Suprapubic skin (tissue), 4 donors: ENCODE results near the gene TLR9. TPM values are rescaled to one million over a fixed set of nuclear protein-coding genes. Genes with fewer than 3 reads are reported as not detected.
A peak's percentile ranks its signal among the peaks of the same experiment; 100 is the strongest.

Source experiments
- DNase-seq, 2 donors: peaks; one replicate each; pipeline ENCODE4 v3.0.0-alpha.2; 2019; ENCODE audit warnings: low spot score in 2 of 2
- H3K27ac ChIP-seq: fragments of 200-600 bp; sonication (generic); one replicate; pipeline ENCODE4 v1.5.1; 2019
- H3K27me3 ChIP-seq: fragments of 200-600 bp; sonication (generic); one replicate; pipeline ENCODE4 v1.5.1; 2019
- H3K36me3 ChIP-seq: fragments of 200-600 bp; sonication (generic); one replicate; pipeline ENCODE4 v1.5.1; 2019
- H3K4me1 ChIP-seq: fragments of 200-600 bp; sonication (generic); one replicate; pipeline ENCODE4 v1.5.1; 2019
- H3K4me3 ChIP-seq: fragments of 200-600 bp; sonication (generic); one replicate; pipeline ENCODE4 v1.5.1; 2019; ENCODE audit warnings: mild to moderate bottlenecking
- H3K9me3 ChIP-seq: fragments of 200-600 bp; sonication (generic); one replicate; pipeline ENCODE4 v1.5.1; 2019
- EP300 ChIP-seq: sonication (generic); formaldehyde crosslinking; IDR thresholded peaks from one replicate; pipeline ENCODE4 v1.6.1; 2017; ENCODE audit warnings: antibody characterized with exemption
- POLR2A ChIP-seq, 2 donors: fragments of 450-650 bp; IDR thresholded peaks; one replicate each; pipeline ENCODE4 v1.6.1; 2017; ENCODE audit warnings: antibody characterized with exemption in 2 of 2, mild to moderate bottlenecking in 2 of 2, moderate library complexity in 2 of 2
- POLR2AphosphoS5 ChIP-seq, 3 donors: sonication (generic); formaldehyde crosslinking; IDR thresholded peaks; one replicate each; pipeline ENCODE4 v1.6.1; 2017; ENCODE audit warnings: antibody characterized with exemption in 3 of 3
- WGBS: methylation state at CpG from one replicate; pipeline ENCODE4 v1.1.5; 2018; 5-methylcytosine and 5-hydroxymethylcytosine counted together
- total RNA-seq, 4 donors: library from RNA; depleted of rRNA; stranded (reverse); fragments of >200 nt; gene quantifications; one replicate each; pipeline ENCODE4 v1.1.0, GENCODE V29; 2016
- TF ChIP-seq, protein P1 (sequence below), 2 donors: fragments of 200-600 bp in 1 of 2; fragments of 450-650 bp in 1 of 2; sonication (generic) in 1 of 2; IDR thresholded peaks; one replicate each; pipeline ENCODE4 v1.5.1; 2016 to 2019; ENCODE audit warnings: antibody characterized with exemption in 2 of 2, mild to moderate bottlenecking in 1 of 2, moderate library complexity in 1 of 2

TLR9 gene
- total RNA-seq, 4 donors from 2014 or later, result 0.16 TPM; not detected in 3

DNA sequence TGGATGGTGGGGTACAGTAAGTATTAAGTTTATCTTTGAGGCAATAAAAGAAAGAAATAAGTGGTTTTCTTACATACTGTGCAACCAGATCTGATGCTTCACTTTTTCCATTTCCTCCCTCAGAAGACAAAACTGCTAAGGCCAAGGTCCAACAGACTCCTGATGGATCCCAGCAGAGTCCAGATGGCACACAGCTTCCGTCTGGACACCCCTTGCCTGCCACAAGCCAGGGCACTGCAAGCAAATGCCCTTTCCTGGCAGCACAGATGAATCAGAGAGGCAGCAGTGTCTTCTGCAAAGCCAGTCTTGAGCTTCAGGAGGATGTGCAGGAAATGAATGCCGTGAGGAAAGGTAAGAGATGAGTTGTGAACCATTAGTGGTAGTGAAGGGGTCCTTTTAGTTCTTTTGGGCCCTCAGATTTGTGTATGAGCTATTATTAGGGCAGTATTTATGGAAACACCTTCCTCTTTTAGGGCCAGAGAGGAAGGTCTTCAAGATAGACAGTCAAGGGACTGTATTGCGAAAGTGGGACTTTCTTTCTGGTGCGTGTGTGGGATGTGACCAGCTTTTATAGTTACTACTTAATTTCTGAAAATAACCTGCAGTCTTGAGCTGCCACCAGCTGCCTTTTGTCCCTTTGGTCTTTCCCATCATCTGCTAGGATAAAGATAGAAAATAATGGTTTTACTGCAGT, 22.9 kb downstream of the TLR9 start:
- Histone ChIP-seq H3K27me3 (no peaks in the 10 kb centered on the region), H3K4me1 (peaks cover 44% of the 10 kb centered on the region), H3K27ac (no peak overlapping the region), H3K9me3 (no peaks in the 10 kb centered on the region), H3K4me3 (no peak overlapping the region), H3K36me3 (peaks cover 53% of the 10 kb centered on the region)
- 91% methylated on average over 4 of the region's 4 CpGs for WGBS
- no peak for DNase-seq
- no peak for TF ChIP-seq POLR2AphosphoS5 (IDR thresholded peaks at IDR 0.05)
- TF ChIP-seq POLR2A (IDR thresholded peaks at IDR 0.05), result no peak
- TF ChIP-seq, protein P1, sequence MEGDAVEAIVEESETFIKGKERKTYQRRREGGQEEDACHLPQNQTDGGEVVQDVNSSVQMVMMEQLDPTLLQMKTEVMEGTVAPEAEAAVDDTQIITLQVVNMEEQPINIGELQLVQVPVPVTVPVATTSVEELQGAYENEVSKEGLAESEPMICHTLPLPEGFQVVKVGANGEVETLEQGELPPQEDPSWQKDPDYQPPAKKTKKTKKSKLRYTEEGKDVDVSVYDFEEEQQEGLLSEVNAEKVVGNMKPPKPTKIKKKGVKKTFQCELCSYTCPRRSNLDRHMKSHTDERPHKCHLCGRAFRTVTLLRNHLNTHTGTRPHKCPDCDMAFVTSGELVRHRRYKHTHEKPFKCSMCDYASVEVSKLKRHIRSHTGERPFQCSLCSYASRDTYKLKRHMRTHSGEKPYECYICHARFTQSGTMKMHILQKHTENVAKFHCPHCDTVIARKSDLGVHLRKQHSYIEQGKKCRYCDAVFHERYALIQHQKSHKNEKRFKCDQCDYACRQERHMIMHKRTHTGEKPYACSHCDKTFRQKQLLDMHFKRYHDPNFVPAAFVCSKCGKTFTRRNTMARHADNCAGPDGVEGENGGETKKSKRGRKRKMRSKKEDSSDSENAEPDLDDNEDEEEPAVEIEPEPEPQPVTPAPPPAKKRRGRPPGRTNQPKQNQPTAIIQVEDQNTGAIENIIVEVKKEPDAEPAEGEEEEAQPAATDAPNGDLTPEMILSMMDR (IDR thresholded peaks at IDR 0.05), result no peak
- TF ChIP-seq EP300, result no peak

DNA sequence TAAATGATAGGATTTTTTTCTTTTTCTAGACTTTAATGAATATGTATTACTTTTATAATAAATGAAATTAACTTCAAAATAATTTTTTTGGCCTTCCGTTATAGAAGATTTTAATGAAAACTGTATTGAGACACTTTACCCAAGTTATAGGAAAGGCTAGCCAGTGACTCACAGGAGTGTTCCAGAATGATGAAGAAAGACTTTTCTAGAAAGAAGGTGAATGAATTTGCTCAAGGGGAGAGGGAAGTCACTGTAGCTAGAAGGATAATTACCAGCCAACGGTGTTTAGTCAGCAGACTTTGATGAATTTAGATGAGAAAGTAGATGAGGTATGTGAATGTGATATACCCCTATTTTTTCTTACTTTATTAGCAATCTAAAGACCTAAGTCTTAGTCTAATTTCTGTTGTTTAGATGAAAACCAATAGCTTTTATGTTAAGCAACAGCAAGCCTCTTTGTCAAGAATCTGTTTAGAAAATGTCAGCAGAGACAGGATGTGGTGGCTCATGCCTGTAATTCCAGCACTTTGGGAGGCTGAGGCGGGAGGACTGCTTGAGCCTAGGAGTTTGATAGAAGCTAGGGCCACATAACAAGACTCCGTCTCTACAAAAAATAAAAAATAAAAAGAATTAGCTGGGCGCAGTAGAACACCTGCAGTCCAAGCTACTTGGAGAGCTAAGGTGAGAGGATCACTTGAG, 24.3 kb downstream of the TLR9 start:
- peaks cover 39% of the 10 kb centered on the region for H3K36me3 ChIP-seq
- no peak overlapping the region for H3K27ac ChIP-seq
- no peak for DNase-seq
- peaks cover 58% of the 10 kb centered on the region for H3K4me1 ChIP-seq
- 86% methylated on average over 5 of the region's 5 CpGs for WGBS
- no peak for TF ChIP-seq POLR2A (IDR thresholded peaks at IDR 0.05)
- TF ChIP-seq POLR2AphosphoS5 (IDR thresholded peaks at IDR 0.05), result no peak
- TF ChIP-seq, protein P1 (IDR thresholded peaks at IDR 0.05), result no peak
- TF ChIP-seq EP300, result no peak
- no peaks in the 10 kb centered on the region for H3K27me3 ChIP-seq
- H3K4me3 ChIP-seq, result no peak overlapping the region
- H3K9me3 ChIP-seq, result no peaks in the 10 kb centered on the region

DNA sequence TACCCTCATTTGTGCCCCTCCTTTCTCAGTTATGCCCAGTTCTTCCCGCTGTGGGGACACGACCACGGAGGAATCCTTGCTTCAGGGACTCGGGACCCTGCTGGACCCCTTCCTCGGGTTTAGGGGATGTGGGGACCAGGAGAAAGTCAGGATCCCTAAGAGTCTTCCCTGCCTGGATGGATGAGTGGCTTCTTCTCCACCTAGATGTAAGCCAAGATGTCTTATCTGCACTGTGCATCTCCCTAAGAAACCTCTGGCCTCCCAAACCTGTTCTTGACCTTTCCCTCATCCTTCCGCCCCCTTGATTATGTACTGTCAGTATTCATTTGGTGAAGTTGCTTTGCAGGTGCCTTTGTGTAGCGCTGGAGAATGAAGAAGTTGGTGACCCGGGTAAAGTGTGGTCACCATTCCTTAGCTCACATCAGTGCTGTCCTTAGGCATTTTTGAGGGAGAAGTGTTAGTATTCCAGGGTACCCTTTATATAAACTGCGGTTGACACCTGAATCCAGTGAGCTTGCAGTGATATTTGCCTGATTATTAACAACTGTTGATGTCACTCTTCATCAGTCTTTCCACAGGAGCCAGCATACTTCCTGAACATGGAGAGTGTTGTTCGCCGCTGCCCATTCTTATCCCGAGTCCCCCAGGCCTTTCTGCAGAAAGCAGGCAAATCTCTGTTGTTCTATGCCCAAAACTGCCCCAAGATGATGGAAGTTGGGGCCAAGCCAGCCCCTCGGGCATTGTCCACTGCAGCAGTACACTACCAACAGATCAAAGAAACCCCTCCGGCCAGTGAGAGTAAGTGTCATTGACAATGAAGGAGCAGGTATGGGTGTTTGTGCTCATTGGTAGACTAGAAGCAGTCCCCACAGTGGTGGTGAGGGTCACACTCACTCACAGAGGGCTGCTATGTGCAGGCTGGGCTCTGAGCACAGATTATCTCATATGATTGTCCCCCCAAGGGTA, 26.5 kb downstream of the TLR9 start:
- H3K4me1 ChIP-seq, result peaks cover 60% of the 10 kb centered on the region

DNA sequence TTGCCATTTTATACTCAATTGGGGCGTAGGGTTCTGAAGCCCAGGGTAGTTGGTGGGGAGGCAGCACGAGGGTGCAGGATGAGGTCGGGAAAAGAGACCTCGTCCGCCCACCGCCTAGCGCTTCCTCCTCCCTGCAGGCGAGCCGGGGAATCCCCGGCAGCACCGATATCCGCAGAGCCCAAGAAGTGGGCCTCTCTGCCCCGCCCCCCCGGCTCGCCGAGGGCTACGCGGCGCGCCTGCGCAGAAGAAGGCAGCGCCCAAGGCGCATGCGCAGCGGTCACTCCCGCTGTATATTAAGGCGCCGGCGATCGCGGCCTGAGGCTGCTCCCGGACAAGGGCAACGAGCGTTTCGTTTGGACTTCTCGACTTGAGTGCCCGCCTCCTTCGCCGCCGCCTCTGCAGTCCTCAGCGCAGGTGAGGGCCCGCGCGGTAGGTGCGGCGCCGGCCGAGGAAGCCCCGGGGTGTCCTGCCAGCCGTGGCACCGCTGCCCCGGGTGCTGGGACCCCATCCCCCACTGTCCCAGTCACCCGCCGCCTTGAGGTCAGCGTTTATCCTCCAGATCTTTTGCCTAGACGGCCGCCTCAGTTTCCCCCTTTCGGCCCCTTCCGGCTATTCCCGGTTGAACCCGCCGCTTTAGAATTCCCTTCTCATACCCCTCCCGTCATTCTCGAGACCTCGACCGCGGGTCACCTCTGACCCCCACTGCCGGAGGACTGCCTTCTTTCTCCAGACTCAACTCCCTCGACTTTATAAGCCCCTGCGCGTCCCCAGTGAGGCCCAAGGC, 27.4 kb downstream of the TLR9 start, which contains the start of gene ALAS1:
Gene ALAS1, plus strand, starts transcription at position 319 of the 784 bp plus-strand sequence. CDS start 1,082 bp downstream, outside the sequence.
- no peaks in the 10 kb centered on the region for H3K9me3 ChIP-seq
- H3K36me3 ChIP-seq, result peaks cover 8% of the 10 kb centered on the region
- no peaks in the 10 kb centered on the region for H3K27me3 ChIP-seq
- DNase-seq, result peak; percentile 93
- H3K27ac ChIP-seq, result peak within 1 kb of the TSS; percentile 68
- 2% methylated on average over 44 of the region's 71 CpGs for WGBS
- H3K4me1 ChIP-seq, result peaks cover 55% of the 10 kb centered on the region
- peak within 1 kb of the TSS; percentile 72 for H3K4me3 ChIP-seq
- TF ChIP-seq POLR2AphosphoS5 (IDR thresholded peaks at IDR 0.05) (peak in 1 of 3 donors; percentile 23), POLR2A (IDR thresholded peaks at IDR 0.05) (peak in 1 of 2 donors; percentile 65), EP300 (no peak)
- TF ChIP-seq, protein P1 (IDR thresholded peaks at IDR 0.05), result peak in 1 of 2 donors; percentile 21

More for the DNA sequence above, 26.5 kb downstream of the TLR9 start:
- TF ChIP-seq EP300 (no peak), POLR2A (IDR thresholded peaks at IDR 0.05) (no peak), POLR2AphosphoS5 (IDR thresholded peaks at IDR 0.05) (no peak)
- TF ChIP-seq, protein P1 (IDR thresholded peaks at IDR 0.05), result no peak
- Histone ChIP-seq H3K27me3 (no peaks in the 10 kb centered on the region), H3K9me3 (no peaks in the 10 kb centered on the region), H3K36me3 (peaks cover 17% of the 10 kb centered on the region), H3K27ac (peak overlapping the region; percentile 68), H3K4me3 (peak overlapping the region; percentile 72)
- WGBS, result 40% methylated on average over 14 of the region's 14 CpGs
- DNase-seq, result no peak
